Activated CD4-positive, alpha-beta T cell treated with anti-CD3 and anti-CD28 coated beads, Interleukin-2, amount 10 ng/mL, durations not matched to agents 7 days and 5 days (primary cell): ENCODE data around the gene SLX4IP. TPM values are rescaled to one million over a fixed set of nuclear protein-coding genes. Genes with fewer than 3 reads are reported as not detected.
"Not testable (repeated sequence)": the region's sequence is repeated elsewhere in the genome, so short reads cannot be mapped to it uniquely, and the experiment has no call there.

Experiments used
- CTCF ChIA-PET: fragments of 350-600 bp; sonication (Branson Sonifier 250); formaldehyde crosslinking; loops from one replicate; lab custom pipeline; 2021; ENCODE audit warnings: antibody characterized with exemption; lab: Charles Lee
- POLR2A ChIA-PET: fragments of 350-600 bp; sonication (Branson Sonifier 250); formaldehyde crosslinking; loops from one replicate; lab custom pipeline; 2021; ENCODE audit warnings: antibody characterized with exemption; lab: Charles Lee
- DNase-seq: peaks from one replicate; pipeline ENCODE4 v3.0.0-alpha.2; 2020
- H3K27ac Mint-ChIP-seq: one replicate; pipeline ENCODE4 v1.8.0; 2021; ENCODE audit warnings: mild to moderate bottlenecking, moderate library complexity, mixed read lengths
- H3K27me3 Mint-ChIP-seq: one replicate; pipeline ENCODE4 v1.8.0; 2021; ENCODE audit warnings: mixed read lengths
- H3K36me3 Mint-ChIP-seq: one replicate; pipeline ENCODE4 v1.8.0; 2021; ENCODE audit warnings: low read depth, mixed read lengths
- H3K4me1 Mint-ChIP-seq: one replicate; pipeline ENCODE4 v1.8.0; 2021; ENCODE audit warnings: mixed read lengths
- H3K4me3 Mint-ChIP-seq: one replicate; pipeline ENCODE4 v1.8.0; 2021; ENCODE audit warnings: mild to moderate bottlenecking, moderate library complexity, mixed read lengths
- H3K9me3 Mint-ChIP-seq: one replicate; pipeline ENCODE4 v1.8.0; 2021; ENCODE audit warnings: mixed read lengths
- total RNA-seq, 2 experiments: library from RNA; stranded (reverse); gene quantifications; one replicate each; pipeline ENCODE4 v1.2.3, GENCODE V29; 2021

SLX4IP gene
- 1 to 10 TPM; 9.2 to 9.5 TPM for total RNA-seq

- CTCF ChIA-PET, result interaction anchor here (0.6 to 1.9 kb wide), 8 partner anchors 14 to 118 kb away, joined by 3 to 9 read pairs (median 4); no protein-coding TSS in a partner anchor
- Mint-ChIP-seq H3K4me3 (peak within 1 kb of the TSS; percentile 92), H3K36me3 (peaks cover 15% of the 10 kb centered on the region), H3K9me3 (no peaks in the 10 kb centered on the region), H3K27me3 (no peaks in the 10 kb centered on the region), H3K27ac (peak within 1 kb of the TSS; percentile 98), H3K4me1 (peaks cover 61% of the 10 kb centered on the region)
- POLR2A ChIA-PET, result interaction anchor here (0.6 to 1.2 kb wide), 3 partner anchors 14 to 78 kb away, joined by 3 to 5 read pairs (median 4); no protein-coding TSS in a partner anchor
- DNase-seq, result peak; percentile 88
Observed at GRCh38 chr20:10434832-10435812, at the start of gene SLX4IP. Gene SLX4IP, plus strand, starts transcription at chr20:10435305. Its CDS starts 22,900 bp downstream, at chr20:10458205.

DNA sequence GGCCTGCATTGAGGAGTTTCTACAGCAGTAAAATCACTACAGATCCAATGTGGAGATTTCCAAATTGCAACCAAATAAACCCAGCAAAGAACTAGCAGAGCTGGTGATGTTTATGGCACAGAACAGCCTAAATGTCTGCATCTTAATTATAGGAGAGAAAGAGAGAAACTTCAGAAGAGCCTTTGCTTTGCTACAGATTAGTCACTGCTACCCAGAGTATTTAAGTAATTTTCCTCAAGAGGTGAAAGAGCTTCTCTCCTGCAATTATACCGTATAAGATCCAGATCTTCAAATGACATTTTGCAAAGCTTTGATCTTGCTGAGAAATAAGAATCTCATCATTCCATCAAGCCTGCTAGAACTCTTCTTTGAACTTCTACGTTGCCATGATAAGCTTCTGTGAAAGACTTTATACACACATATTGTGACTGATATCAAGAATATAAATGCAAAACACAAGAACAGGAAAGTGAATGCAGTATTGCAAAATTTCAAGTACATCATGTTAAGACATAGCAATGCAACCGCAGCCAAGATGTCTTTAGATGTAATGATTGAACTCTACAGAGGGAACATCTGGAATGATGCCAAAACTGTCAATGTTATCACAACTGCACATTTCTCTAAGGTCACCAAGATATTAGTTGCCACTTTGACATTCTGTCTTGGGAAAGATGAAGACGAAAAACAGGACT is 49.1 kb upstream of the SLX4IP start:
- Mint-ChIP-seq H3K4me1 (no peaks in the 10 kb centered on the region), H3K4me3 (no peak overlapping the region), H3K27me3 (peaks cover 2% of the 10 kb centered on the region), H3K36me3 (no peaks in the 10 kb centered on the region), H3K9me3 (no peaks in the 10 kb centered on the region), H3K27ac (no peak overlapping the region)
- no peak for DNase-seq
- POLR2A ChIA-PET, result no interaction called here
- CTCF ChIA-PET, result interaction anchor here (0.9 kb wide), 1 partner anchor 13 kb away, joined by 3 read pairs; no protein-coding TSS in a partner anchor

DNA sequence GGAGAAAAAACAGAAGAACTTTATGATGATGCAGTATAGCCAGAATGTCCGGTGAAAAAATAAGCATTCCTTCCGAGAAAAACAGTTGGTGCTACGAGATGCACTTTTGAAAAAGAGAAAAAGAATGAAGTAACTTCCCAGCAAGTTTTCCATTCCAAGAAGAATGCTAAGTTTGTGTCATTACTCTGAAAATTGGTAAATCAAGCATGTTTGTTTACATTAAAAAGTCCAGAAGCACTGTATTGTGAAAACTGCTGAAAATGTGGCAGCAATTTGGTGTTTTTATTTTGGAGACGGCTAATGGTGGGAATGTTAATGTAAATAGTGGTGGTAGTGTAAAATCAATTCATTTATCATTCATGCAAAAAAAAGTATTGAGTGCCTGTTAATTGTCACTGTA is 47.4 kb upstream of the SLX4IP start:
- ChIA-PET CTCF (no interaction called here), POLR2A (no interaction called here)
- no peaks in the 10 kb centered on the region for H3K4me1 Mint-ChIP-seq
- peaks cover 2% of the 10 kb centered on the region for H3K27me3 Mint-ChIP-seq
- H3K9me3 Mint-ChIP-seq, result no peaks in the 10 kb centered on the region
- no peak overlapping the region for H3K4me3 Mint-ChIP-seq
- no peak overlapping the region for H3K27ac Mint-ChIP-seq
- H3K36me3 Mint-ChIP-seq, result no peaks in the 10 kb centered on the region
- DNase-seq, result no peak

GRCh38 chr20:10388597-10388996 is 46.5 kb upstream of the SLX4IP start:
- Mint-ChIP-seq H3K36me3 (no peaks in the 10 kb centered on the region), H3K27me3 (peaks cover 2% of the 10 kb centered on the region), H3K4me1 (no peaks in the 10 kb centered on the region), H3K9me3 (no peaks in the 10 kb centered on the region), H3K27ac (no peak overlapping the region), H3K4me3 (no peak overlapping the region)
- POLR2A ChIA-PET, result no interaction called here
- CTCF ChIA-PET, result no interaction called here
- no peak for DNase-seq

- H3K4me3 Mint-ChIP-seq, result no peak overlapping the region
Observed at GRCh38 chr20:10390709-10391108, 44.4 kb upstream of the SLX4IP start.

GRCh38 chr20:10394752-10395151 is 40.4 kb upstream of the SLX4IP start:
- H3K9me3 Mint-ChIP-seq, H3K36me3 Mint-ChIP-seq, H3K27me3 Mint-ChIP-seq, H3K27ac Mint-ChIP-seq, POLR2A ChIA-PET, H3K4me3 Mint-ChIP-seq, DNase-seq, CTCF ChIA-PET, H3K4me1 Mint-ChIP-seq: not testable (repeated sequence)

More at GRCh38 chr20:10390709-10391108, 44.4 kb upstream of the SLX4IP start:
- peaks cover 2% of the 10 kb centered on the region for H3K27me3 Mint-ChIP-seq
- H3K36me3 Mint-ChIP-seq, result no peaks in the 10 kb centered on the region
- H3K4me1 Mint-ChIP-seq, result no peaks in the 10 kb centered on the region
- no peak overlapping the region for H3K27ac Mint-ChIP-seq
- ChIA-PET CTCF (interaction anchor here (0.9 kb wide), 1 partner anchor 21 kb away, joined by 3 read pairs; no protein-coding TSS in a partner anchor), POLR2A (no interaction called here)
- no peaks in the 10 kb centered on the region for H3K9me3 Mint-ChIP-seq
- DNase-seq, result no peak

- Mint-ChIP-seq H3K4me1 (peaks cover 7% of the 10 kb centered on the region), H3K36me3 (no peaks in the 10 kb centered on the region), H3K9me3 (no peaks in the 10 kb centered on the region), H3K4me3 (no peak overlapping the region), H3K27me3 (no peaks in the 10 kb centered on the region), H3K27ac (no peak overlapping the region)
- no peak for DNase-seq
- ChIA-PET CTCF (no interaction called here), POLR2A (no interaction called here)
Observed at GRCh38 chr20:10398834-10399369, 36.2 kb upstream of the SLX4IP start.

DNA sequence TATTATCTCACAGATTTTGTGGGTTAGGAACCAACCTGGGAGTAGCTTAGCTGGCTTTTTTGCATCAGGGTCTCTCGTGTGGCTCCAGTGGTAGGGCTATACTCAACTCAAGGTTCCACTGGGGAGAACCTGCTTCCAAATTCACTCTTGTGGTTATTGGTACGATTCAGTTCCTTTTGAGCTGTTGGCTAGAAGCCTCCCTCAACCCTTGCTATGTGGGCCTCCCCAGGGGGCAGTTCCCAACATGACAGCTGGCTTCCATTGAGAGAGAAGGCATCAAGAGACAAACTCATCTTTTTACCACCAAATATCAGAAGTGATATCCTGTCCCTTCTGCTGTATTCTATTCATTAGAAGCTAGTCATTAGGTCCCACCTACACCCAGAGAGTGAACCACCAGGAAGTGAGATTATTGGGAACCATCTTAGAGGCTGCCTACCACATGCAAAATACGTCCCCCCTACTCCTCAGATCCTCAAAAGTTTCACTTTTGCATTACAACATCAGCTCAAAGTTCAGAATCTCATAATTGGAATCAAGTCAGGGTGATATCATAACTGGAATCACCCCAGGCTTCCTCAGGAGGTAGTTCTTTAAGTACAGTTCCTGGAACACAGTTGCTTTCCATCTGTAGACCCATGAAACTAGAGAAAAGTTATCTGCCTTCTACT is 32.0 kb upstream of the SLX4IP start:
- H3K36me3 Mint-ChIP-seq, result peaks cover 7% of the 10 kb centered on the region
- peak overlapping the region; percentile 5 for H3K27ac Mint-ChIP-seq
- no peaks in the 10 kb centered on the region for H3K9me3 Mint-ChIP-seq
- DNase-seq, result no peak
- H3K4me3 Mint-ChIP-seq, result no peak overlapping the region
- ChIA-PET CTCF (no interaction called here), POLR2A (no interaction called here)
- H3K4me1 Mint-ChIP-seq, result peaks cover 8% of the 10 kb centered on the region
- H3K27me3 Mint-ChIP-seq, result no peaks in the 10 kb centered on the region

GRCh38 chr20:10404023-10404628 is 31.0 kb upstream of the SLX4IP start:
- Mint-ChIP-seq H3K4me1 (peaks cover 8% of the 10 kb centered on the region), H3K4me3 (no peak overlapping the region), H3K36me3 (peaks cover 7% of the 10 kb centered on the region), H3K27ac (no peak overlapping the region), H3K27me3 (no peaks in the 10 kb centered on the region), H3K9me3 (no peaks in the 10 kb centered on the region)
- ChIA-PET POLR2A (no interaction called here), CTCF (no interaction called here)
- no peak for DNase-seq

DNA sequence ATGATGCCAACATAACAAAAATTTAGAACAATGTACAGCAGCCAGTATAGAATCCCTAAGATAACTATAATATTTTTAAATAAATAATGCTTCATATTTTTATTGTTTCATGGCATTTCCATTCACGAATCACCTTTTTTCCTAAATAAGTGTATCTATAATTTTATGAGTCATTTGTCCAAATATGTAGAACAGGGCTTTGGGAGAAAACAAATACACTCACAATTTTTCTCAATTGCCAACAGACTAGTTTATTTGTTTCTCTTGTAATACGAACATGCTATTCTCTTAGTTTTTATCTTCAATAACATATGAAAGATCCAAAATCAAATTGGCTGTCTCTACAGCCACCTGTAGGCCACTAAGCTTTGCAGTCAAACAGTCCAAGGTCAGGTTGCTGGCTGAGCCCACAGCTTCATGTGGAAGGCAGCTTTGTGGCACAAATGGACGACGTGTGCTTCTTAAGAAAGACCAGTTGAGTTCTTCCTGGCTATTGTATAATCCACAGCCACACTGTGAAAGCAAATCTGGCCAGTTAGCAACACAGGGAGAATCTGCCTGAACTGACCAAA is 30.1 kb upstream of the SLX4IP start:
- ChIA-PET POLR2A (no interaction called here), CTCF (no interaction called here)
- Mint-ChIP-seq H3K4me1 (peaks cover 8% of the 10 kb centered on the region), H3K36me3 (peaks cover 7% of the 10 kb centered on the region), H3K27ac (no peak overlapping the region), H3K9me3 (no peaks in the 10 kb centered on the region), H3K27me3 (no peaks in the 10 kb centered on the region), H3K4me3 (no peak overlapping the region)
- DNase-seq, result no peak

DNA sequence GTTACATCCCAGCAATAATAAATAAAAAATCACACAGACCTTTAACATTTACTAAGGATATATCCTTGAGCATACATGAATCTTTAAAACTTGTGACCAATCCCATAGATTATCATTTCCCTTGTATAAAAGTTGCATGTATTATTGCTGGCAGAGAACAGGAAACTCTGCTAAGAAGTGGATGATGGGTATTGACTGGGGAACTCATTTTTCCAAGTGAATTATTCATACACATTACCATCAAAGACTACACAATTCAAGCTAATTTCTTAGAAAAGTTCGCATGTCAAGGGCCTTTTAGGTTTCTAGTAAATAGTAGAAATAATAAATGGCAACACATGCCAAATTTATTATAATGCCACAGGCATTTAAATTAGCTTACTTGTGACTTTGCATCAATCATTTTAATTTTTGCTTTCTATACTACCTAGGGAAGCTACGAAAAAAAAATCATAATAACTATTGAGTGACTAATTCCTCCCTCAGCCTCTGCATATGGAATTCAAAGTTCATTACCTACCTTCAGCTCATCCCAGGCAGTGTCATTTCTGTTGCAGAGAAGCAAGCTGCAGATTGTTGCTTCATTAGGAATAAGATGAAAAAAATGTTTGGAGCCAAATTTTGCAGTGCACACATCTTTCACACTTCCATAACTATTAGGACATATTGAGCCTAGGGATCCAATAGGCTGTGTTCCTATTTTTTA is 26.8 kb upstream of the SLX4IP start:
- POLR2A ChIA-PET, result no interaction called here
- DNase-seq, result no peak

More for the DNA sequence above, 26.8 kb upstream of the SLX4IP start:
- Mint-ChIP-seq H3K36me3 (peaks cover 9% of the 10 kb centered on the region), H3K27me3 (no peaks in the 10 kb centered on the region), H3K9me3 (no peaks in the 10 kb centered on the region), H3K4me1 (peaks cover 4% of the 10 kb centered on the region), H3K27ac (no peak overlapping the region), H3K4me3 (no peak overlapping the region)
- CTCF ChIA-PET, result no interaction called here
